Right ventricle myocardium superior (tissue), 1 donor: Measurements from ENCODE around the gene FBXW5. TPM values are rescaled to one million over a fixed set of nuclear protein-coding genes. Genes with fewer than 3 reads are reported as not detected.
A peak's percentile ranks its signal among the peaks of the same experiment; 100 is the strongest.

Experiments used
- ATAC-seq: fragments of 200-7000 bp; cut with Tn5 transposase; one replicate; pipeline ENCODE4 v1.9.1; 2020; ENCODE audit warnings: mild to moderate bottlenecking; ENCODE audit not compliant: poor library complexity
- DNase-seq: peaks from one replicate; pipeline ENCODE4 v3.0.0-alpha.2; 2020
- intact Hi-C: fragments of 100-400 bp; cut with DNase I; formaldehyde crosslinking; loops from one replicate; pipeline ENCODE4 v1.11.2; 2022
- total RNA-seq: library from RNA; stranded (reverse); fragmentation: NEBNext Ultra II Directional; extraction: Animal tissue kit (Norgen Biotek cat#: 25700); gene quantifications from one replicate; pipeline ENCODE4 v1.2.1, GENCODE V29; 2021
- donor health status: DM: no; HTN: yes; CAD: no; lungs with severe emphysema.

Gene FBXW5
- total RNA-seq, 1 donor from 2014 or later: 142 TPM

GRCh38 chr9:136964171-136964689 is 19.7 kb upstream of the FBXW5 start:
- ATAC-seq: no peak
- intact Hi-C loops: no loop called here
- DNase-seq: no peak

GRCh38 chr9:136963751-136964150 is 19.2 kb upstream of the FBXW5 start:
- DNase-seq: no peak
- intact Hi-C loops: no loop called here
- no peak for ATAC-seq

GRCh38 chr9:136963341-136963740 is 18.8 kb upstream of the FBXW5 start:
- no peak for ATAC-seq
- intact Hi-C loops: no loop called here
- no peak for DNase-seq

GRCh38 chr9:136962701-136963248 is 18.2 kb upstream of the FBXW5 start:
- DNase-seq (no peak), ATAC-seq (no peak)
- intact Hi-C loops: no loop called here

GRCh38 chr9:136962163-136962562 is 17.6 kb upstream of the FBXW5 start:
- ATAC-seq (no peak), DNase-seq (no peak)
- intact Hi-C loops: no loop called here

- ATAC-seq (peak; percentile 77), DNase-seq (peak; percentile 80)
- intact Hi-C loops: no loop called here
Observed at GRCh38 chr9:136961279-136962065, 16.9 kb upstream of the FBXW5 start.

- intact Hi-C loops: no loop called here
- no peak for DNase-seq
- no peak for ATAC-seq
Observed at GRCh38 chr9:136960938-136961275, 16.4 kb upstream of the FBXW5 start.

GRCh38 chr9:136960212-136960937 is 15.8 kb upstream of the FBXW5 start:
- ATAC-seq: no peak
- no peak for DNase-seq
- intact Hi-C loops: no loop called here

- DNase-seq: no peak
- intact Hi-C loops: no loop called here
- ATAC-seq: no peak
Observed at GRCh38 chr9:136958898-136959850, 14.6 kb upstream of the FBXW5 start.

GRCh38 chr9:136958473-136958872 is 13.9 kb upstream of the FBXW5 start:
- ATAC-seq (no peak), DNase-seq (no peak)
- intact Hi-C loops: no loop called here

GRCh38 chr9:136957901-136958300 is 13.4 kb upstream of the FBXW5 start:
- ATAC-seq: no peak
- DNase-seq: no peak
- intact Hi-C loops: no loop called here

GRCh38 chr9:136957461-136957860 is 12.9 kb upstream of the FBXW5 start:
- intact Hi-C loops: no loop called here
- DNase-seq: no peak
- no peak for ATAC-seq

GRCh38 chr9:136956604-136957003 is 12.1 kb upstream of the FBXW5 start:
- DNase-seq (no peak), ATAC-seq (no peak)
- intact Hi-C loops: no loop called here

GRCh38 chr9:136955943-136956335 is 11.4 kb upstream of the FBXW5 start:
- DNase-seq (peak; percentile 36), ATAC-seq (no peak)
- intact Hi-C loops: no loop called here

GRCh38 chr9:136955202-136955942 is 10.8 kb upstream of the FBXW5 start:
- peak; percentile 27 for DNase-seq
- no peak for ATAC-seq
- intact Hi-C loops: no loop called here

GRCh38 chr9:136954270-136955083 is 9.9 kb upstream of the FBXW5 start:
- ATAC-seq: no peak
- intact Hi-C loops: no loop called here
- peak; percentile 21 for DNase-seq

GRCh38 chr9:136953771-136954269 is 9.3 kb upstream of the FBXW5 start:
- intact Hi-C loops: no loop called here
- DNase-seq: peak; percentile 17
- no peak for ATAC-seq
